Activated B cell treated with CpG ODN at 0.5 μM for 24 hours (primary cell): Measurements from ENCODE around the gene SOCS3. TPM values are rescaled to one million over a fixed set of nuclear protein-coding genes. Genes with fewer than 3 reads are reported as not detected.

ENCODE experiments used
- ATAC-seq: fragments of 200-7000 bp; cut with Tn5 transposase; one replicate; pipeline ENCODE4 v1.10.0; 2021; ENCODE audit warnings: low read depth, mild to moderate bottlenecking, moderate library complexity
- CTCF ChIA-PET: fragments of 350-600 bp; sonication (Branson Sonifier 250); formaldehyde crosslinking; loops from one replicate; lab custom pipeline; 2021; ENCODE audit warnings: antibody characterized with exemption; lab: Charles Lee
- POLR2A ChIA-PET: fragments of 350-600 bp; sonication (Branson Sonifier 250); formaldehyde crosslinking; loops from one replicate; lab custom pipeline; 2021; ENCODE audit warnings: antibody characterized with exemption; lab: Charles Lee
- DNase-seq: peaks from one replicate; pipeline ENCODE4 v3.0.0; 2022
- H3K27ac Mint-ChIP-seq: one replicate; pipeline ENCODE4 v1.8.0; 2020; ENCODE audit warnings: mixed read lengths
- H3K27me3 Mint-ChIP-seq: one replicate; pipeline ENCODE4 v1.8.0; 2021; ENCODE audit warnings: mixed read lengths
- H3K36me3 Mint-ChIP-seq: one replicate; pipeline ENCODE4 v1.8.0; 2021; ENCODE audit warnings: low read depth, mixed read lengths
- H3K4me1 Mint-ChIP-seq: one replicate; pipeline ENCODE4 v1.8.0; 2021; ENCODE audit warnings: mixed read lengths
- H3K4me3 Mint-ChIP-seq: one replicate; pipeline ENCODE4 v1.8.0; 2020; ENCODE audit warnings: mild to moderate bottlenecking, mixed read lengths
- H3K9me3 Mint-ChIP-seq: one replicate; pipeline ENCODE4 v1.8.0; 2020; ENCODE audit warnings: mixed read lengths
- CTCF ChIP-seq: fragments of 200-600 bp; IDR thresholded peaks from one replicate; pipeline ENCODE4 v1.8.0; 2022; ENCODE audit warnings: antibody characterized with exemption, mild to moderate bottlenecking
- intact Hi-C: fragments of 100-400 bp; cut with micrococcal nuclease; formaldehyde crosslinking; loops from one replicate; pipeline ENCODE4 v1.15.1; 2024
- total RNA-seq: library from RNA; stranded (reverse); gene quantifications from 2 replicates; pipeline ENCODE4 v1.2.3, GENCODE V29; 2022

The SOCS3 gene
- total RNA-seq, 1 donor from 2014 or later: 79.9 TPM

GRCh38 chr17:78365561-78366108 is 5.8 kb upstream of the SOCS3 start:
- intact Hi-C loops: no loop called here
- DNase-seq (no peak), ATAC-seq (no peak)
- Mint-ChIP-seq H3K4me3 (no peak overlapping the region), H3K27me3 (peaks cover 13% of the 10 kb centered on the region), H3K9me3 (no peaks in the 10 kb centered on the region), H3K4me1 (peaks cover 14% of the 10 kb centered on the region), H3K36me3 (no peaks in the 10 kb centered on the region), H3K27ac (no peak overlapping the region)
- ChIA-PET POLR2A (interaction anchor here (1.1 kb wide), 1 partner anchor 9 kb away, joined by 4 read pairs; no protein-coding TSS in a partner anchor), CTCF (no interaction called here)
- TF ChIP-seq CTCF: no peak

GRCh38 chr17:78364436-78365281 is 4.8 kb upstream of the SOCS3 start:
- Mint-ChIP-seq H3K36me3 (peaks cover under 1% of the 10 kb centered on the region), H3K9me3 (no peaks in the 10 kb centered on the region), H3K4me3 (no peak overlapping the region), H3K27me3 (peaks cover 13% of the 10 kb centered on the region), H3K27ac (no peak overlapping the region), H3K4me1 (peaks cover 14% of the 10 kb centered on the region)
- POLR2A ChIA-PET: interaction anchor here (0.6 to 1.5 kb wide), 4 partner anchors 8 to 117 kb away, joined by 3 to 4 read pairs (median 4); no protein-coding TSS in a partner anchor
- TF ChIP-seq CTCF: no peak
- no peak for DNase-seq
- intact Hi-C loops: loop anchor here (1.0 kb wide), 1 partner anchor 58 kb away; no protein-coding TSS in a partner anchor
- CTCF ChIA-PET: interaction anchor here (0.6 to 1.7 kb wide), 2 partner anchors 31 to 57 kb away, joined by 3 to 17 read pairs; no protein-coding TSS in a partner anchor
- no peak for ATAC-seq

- intact Hi-C loops: no loop called here
- ChIA-PET CTCF (interaction anchor here (0.9 to 3.2 kb wide), 3 partner anchors 26 to 59 kb away, joined by 4 to 50 read pairs (median 4); no protein-coding TSS in a partner anchor), POLR2A (interaction anchor here (0.6 kb wide), 1 partner anchor 214 kb away, joined by 3 read pairs; no protein-coding TSS in a partner anchor)
- peaks cover 15% of the 10 kb centered on the region for H3K36me3 Mint-ChIP-seq
- DNase-seq (no peak), ATAC-seq (no peak)
- H3K9me3 Mint-ChIP-seq: no peaks in the 10 kb centered on the region
- no peak overlapping the region for H3K27ac Mint-ChIP-seq
- peaks cover 13% of the 10 kb centered on the region for H3K27me3 Mint-ChIP-seq
- H3K4me1 Mint-ChIP-seq: peaks cover 23% of the 10 kb centered on the region
- TF ChIP-seq CTCF: no peak
- H3K4me3 Mint-ChIP-seq: no peak overlapping the region
Measured at GRCh38 chr17:78362671-78363070, 2.8 kb upstream of the SOCS3 start.

DNA sequence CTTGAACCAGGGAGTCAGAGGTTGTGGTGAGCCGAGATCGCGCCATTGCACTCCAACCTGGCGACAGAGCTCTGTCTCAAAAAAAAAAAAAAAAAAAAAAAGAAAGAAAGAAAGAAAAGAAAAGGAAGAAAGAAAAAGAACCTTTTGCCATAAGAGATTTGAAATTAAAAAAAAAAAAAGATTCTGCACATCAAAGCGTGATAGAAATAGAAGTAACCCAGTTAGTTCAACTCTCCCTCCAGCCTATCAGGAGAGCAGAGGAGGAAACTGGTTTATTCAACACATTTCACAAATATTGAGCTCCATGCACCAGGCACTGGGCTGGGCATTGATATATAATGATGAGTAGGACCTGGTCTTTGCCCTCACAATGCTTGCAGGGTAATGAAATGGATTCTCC is 2.4 kb upstream of the SOCS3 start:
- TF ChIP-seq CTCF: no peak
- intact Hi-C loops: no loop called here
- ChIA-PET CTCF (interaction anchor here (0.9 to 3.2 kb wide), 3 partner anchors 26 to 59 kb away, joined by 4 to 50 read pairs (median 4); no protein-coding TSS in a partner anchor), POLR2A (no interaction called here)
- peaks cover 28% of the 10 kb centered on the region for H3K4me1 Mint-ChIP-seq
- peaks cover 13% of the 10 kb centered on the region for H3K27me3 Mint-ChIP-seq
- H3K9me3 Mint-ChIP-seq: no peaks in the 10 kb centered on the region
- DNase-seq (no peak), ATAC-seq (no peak)
- no peak overlapping the region for H3K4me3 Mint-ChIP-seq
- peaks cover 19% of the 10 kb centered on the region for H3K36me3 Mint-ChIP-seq
- H3K27ac Mint-ChIP-seq: no peak overlapping the region
